T-helper 2 cell (primary cell): ENCODE results near the gene ARHGEF26.

Source experiments
- DNase-seq, 5 experiments: peaks; one replicate each; pipeline versions ENCODE4 v3.0.0 to v3.0.0-alpha.2; 2012 to 2022

Gene ARHGEF26

GRCh38 chr3:154217671-154218070, 96.5 kb downstream of the ARHGEF26 start:
- no peak for DNase-seq

GRCh38 chr3:154218728-154219127, 97.5 kb downstream of the ARHGEF26 start:
- DNase-seq: no peak

GRCh38 chr3:154220462-154220861, 99.3 kb downstream of the ARHGEF26 start:
- no peak for DNase-seq

- DNase-seq: no peak
Measured at GRCh38 chr3:154223519-154223918, 102.3 kb downstream of the ARHGEF26 start.

- no peak for DNase-seq
Measured at GRCh38 chr3:154224366-154224765, 103.2 kb downstream of the ARHGEF26 start.

GRCh38 chr3:154224866-154225265, 103.7 kb downstream of the ARHGEF26 start:
- no peak for DNase-seq

GRCh38 chr3:154225536-154225935, 104.3 kb downstream of the ARHGEF26 start:
- DNase-seq: no peak

GRCh38 chr3:154227531-154227930, 106.3 kb downstream of the ARHGEF26 start:
- no peak for DNase-seq

GRCh38 chr3:154228561-154229216, 107.5 kb downstream of the ARHGEF26 start:
- no peak for DNase-seq

GRCh38 chr3:154229217-154229590, 108.0 kb downstream of the ARHGEF26 start:
- no peak for DNase-seq

GRCh38 chr3:154235330-154235729, 114.1 kb downstream of the ARHGEF26 start:
- DNase-seq: no peak

- DNase-seq: no peak
Measured at GRCh38 chr3:154236331-154236730, 115.1 kb downstream of the ARHGEF26 start.

- DNase-seq: no peak
Measured at GRCh38 chr3:154240235-154240634, 119.0 kb downstream of the ARHGEF26 start.

- DNase-seq: no peak
Measured at GRCh38 chr3:154241496-154241895, 120.3 kb downstream of the ARHGEF26 start.

GRCh38 chr3:154242766-154243165, 121.6 kb downstream of the ARHGEF26 start:
- no peak for DNase-seq

GRCh38 chr3:154243353-154243752, 122.2 kb downstream of the ARHGEF26 start:
- DNase-seq: no peak

- DNase-seq: no peak
Measured at GRCh38 chr3:154244644-154245043, 123.5 kb downstream of the ARHGEF26 start.

GRCh38 chr3:154247806-154248415, 126.7 kb downstream of the ARHGEF26 start:
- no peak for DNase-seq

- DNase-seq: no peak
Measured at GRCh38 chr3:154250291-154250690, 129.1 kb downstream of the ARHGEF26 start.

- no peak for DNase-seq
Measured at GRCh38 chr3:154251610-154252009, 130.4 kb downstream of the ARHGEF26 start.

- peak in 4 of 5 experiments; percentile 7 to 68 (median 44) for DNase-seq
Measured at GRCh38 chr3:154252759-154253638, 131.8 kb downstream of the ARHGEF26 start.

- no peak for DNase-seq
Measured at GRCh38 chr3:154254527-154254926, 133.3 kb downstream of the ARHGEF26 start.

GRCh38 chr3:154273381-154273780, 152.2 kb downstream of the ARHGEF26 start:
- DNase-seq: no peak

GRCh38 chr3:154274348-154274747, 153.2 kb downstream of the ARHGEF26 start:
- no peak for DNase-seq
